ENCODE data around the gene CANT1.

- no peak for TF ChIP-seq CTCF (IDR thresholded peaks at IDR 0.05)
- TF ChIP-seq POLR2A (IDR thresholded peaks at IDR 0.05) = no peak
- no peak for TF ChIP-seq EP300 (IDR thresholded peaks at IDR 0.05)
- no peak for TF ChIP-seq POLR2AphosphoS5 (IDR thresholded peaks at IDR 0.05)
Observed at GRCh38 chr17:78999056-78999768, 10.4 kb downstream of the CANT1 start.
